RKO (cell line): ENCODE measurements around the gene C1orf141.
A peak's percentile ranks its signal among the peaks of the same experiment; 100 is the strongest.
"Not testable (repeated sequence)": the region's sequence is repeated elsewhere in the genome, so short reads cannot be mapped to it uniquely, and the experiment has no call there.

Source experiments
- DNase-seq: peaks from one replicate; pipeline ENCODE4 v3.0.0-alpha.2; 2016; ENCODE audit warnings: low spot score

Gene C1orf141

GRCh38 chr1:67085326-67085725, 49.4 kb downstream of the C1orf141 start:
- no peak for DNase-seq

- DNase-seq: no peak
Measured at GRCh38 chr1:67084765-67085318, 49.9 kb downstream of the C1orf141 start.

DNA sequence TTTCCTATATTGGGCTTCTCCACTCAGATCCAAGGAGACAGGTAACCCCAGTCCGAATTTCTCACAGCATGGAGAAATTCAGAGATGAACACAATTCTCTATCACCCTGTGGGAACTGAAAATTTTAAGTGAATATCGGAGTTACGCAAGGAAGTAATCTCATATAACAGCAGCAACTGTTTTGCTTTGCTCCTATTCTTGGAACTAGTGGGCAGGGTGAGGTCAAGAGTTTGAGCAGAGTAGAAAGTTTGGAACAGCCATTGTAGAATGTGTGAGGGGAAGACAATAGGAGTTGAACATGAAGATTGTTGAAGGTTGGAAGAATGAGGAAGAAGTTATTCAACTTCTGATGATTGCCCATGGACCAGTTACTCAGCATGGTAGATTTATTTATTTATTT, 56.5 kb downstream of the C1orf141 start:
- no peak for DNase-seq

DNA sequence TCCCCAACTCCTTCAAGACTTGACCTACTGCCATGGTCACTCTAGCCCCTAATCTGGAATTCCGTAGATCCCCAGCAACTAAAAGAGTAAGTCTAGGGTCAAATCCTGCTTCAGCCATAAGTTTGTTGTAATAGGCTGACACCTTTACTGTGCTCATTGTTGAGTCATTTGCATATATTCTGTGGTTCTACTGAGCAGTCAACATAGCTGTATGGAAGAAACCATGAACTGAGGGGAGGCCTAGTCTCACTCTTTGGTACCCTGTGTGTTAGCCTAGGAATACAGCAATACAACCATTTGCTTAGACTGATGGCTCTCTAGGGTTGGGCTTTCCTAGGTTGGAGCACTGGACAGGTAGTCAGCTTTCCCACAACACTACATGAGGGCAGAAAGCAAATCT, 57.2 kb downstream of the C1orf141 start:
- DNase-seq: no peak

DNA sequence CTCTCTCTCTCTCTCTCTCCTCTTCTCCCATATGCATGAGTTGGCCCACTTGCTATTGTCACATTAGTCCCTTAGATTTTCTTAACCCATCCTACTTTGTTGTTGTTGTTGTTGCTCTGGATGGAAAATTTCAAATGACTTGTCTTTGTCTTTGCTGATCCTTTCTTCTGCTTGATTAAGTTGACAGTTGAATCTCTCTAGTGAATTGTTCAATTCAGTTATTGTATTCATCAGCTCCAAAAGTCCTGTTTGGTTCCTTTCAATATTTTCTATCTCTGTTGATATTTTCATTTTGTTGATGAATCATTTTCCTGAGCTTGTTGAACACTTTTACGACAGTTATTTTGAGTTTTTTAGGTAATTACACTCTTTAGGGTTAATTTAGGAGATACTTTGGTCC, 62.0 kb downstream of the C1orf141 start:
- no peak for DNase-seq

GRCh38 chr1:67067655-67068054, 67.1 kb downstream of the C1orf141 start:
- not testable (repeated sequence) for DNase-seq

GRCh38 chr1:67062412-67062811, 72.4 kb downstream of the C1orf141 start:
- DNase-seq: no peak

GRCh38 chr1:67061266-67061665, 73.5 kb downstream of the C1orf141 start:
- no peak for DNase-seq

GRCh38 chr1:67060811-67061218, 74.0 kb downstream of the C1orf141 start:
- peak; percentile 92 for DNase-seq

DNA sequence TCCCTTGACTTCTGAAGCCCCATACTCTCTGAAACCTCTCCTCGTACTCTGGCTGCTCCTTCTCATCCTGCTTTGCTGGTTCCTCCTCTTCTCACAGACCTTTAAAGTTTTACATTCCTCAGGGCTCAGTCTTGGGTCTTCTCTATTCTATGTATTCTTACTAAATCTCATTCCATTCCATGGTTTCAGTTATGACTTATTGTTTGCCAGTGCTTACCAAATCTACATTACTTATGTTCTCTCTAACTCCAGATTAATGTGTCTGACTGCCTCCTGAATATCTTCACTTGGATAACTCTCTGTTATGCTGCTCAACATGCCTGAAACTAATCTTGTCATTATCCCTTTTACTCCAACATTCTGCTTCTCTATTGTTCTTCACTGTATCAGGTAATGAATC, 75.4 kb downstream of the C1orf141 start:
- no peak for DNase-seq

GRCh38 chr1:67058761-67059160, 76.0 kb downstream of the C1orf141 start:
- no peak for DNase-seq

GRCh38 chr1:67058242-67058641, 76.5 kb downstream of the C1orf141 start:
- DNase-seq: no peak

DNA sequence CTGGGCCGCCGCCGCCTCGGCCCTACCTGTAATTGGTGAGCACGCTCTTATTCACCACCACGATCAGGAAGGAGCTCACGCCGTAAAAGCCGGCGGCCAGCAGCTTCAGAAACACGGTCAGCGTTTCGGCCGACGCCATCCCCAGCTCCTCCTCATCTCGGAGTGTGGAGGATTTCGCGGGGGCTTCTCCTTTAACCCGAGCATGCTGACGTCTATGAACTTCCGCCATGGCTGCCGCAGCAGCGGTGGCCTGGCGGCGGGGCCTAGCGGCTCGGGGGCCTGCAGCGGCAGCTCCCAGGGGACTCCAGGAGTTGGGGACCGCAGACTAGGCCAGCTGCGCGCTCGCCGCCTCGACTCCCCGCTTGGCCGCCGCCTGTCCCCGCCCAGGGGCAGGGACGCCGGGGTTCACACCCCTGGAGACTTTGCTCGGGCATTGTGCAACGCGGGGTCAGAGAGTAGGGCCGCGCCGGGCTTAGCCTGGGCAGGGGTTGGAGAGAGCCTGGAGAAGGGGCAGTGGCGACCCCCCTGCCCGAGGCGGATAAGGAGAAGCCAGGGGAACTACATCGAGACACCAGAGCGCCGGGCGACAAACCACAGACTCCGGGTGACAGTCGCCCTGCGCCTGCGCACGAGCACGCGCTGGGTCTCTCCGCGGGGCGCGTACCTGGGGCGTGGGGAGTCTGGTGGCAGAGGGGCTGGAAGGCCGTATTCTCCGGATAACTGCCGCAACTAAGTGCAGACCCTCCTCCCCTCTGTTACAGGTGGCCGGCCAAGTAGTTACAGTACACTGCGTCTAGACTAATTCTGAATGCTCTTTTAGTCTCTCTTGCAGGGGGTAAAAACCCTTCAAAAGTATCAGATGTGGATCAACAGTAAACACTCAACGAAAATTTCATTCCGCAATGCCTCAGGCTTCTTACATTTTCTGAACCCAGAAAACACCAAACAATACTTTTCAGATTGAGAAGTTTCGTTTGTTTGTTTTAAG, 80.7 kb downstream of the C1orf141 start, which contains the start of gene SLC35D1:
TSS of gene SLC35D1 (minus strand) at position 364 of the 988 bp plus-strand sequence. CDS start at position 229, 135 bp downstream.
- DNase-seq: peak; percentile 60

GRCh38 chr1:67053535-67053784, 81.3 kb downstream of the C1orf141 start:
- DNase-seq: no peak

DNA sequence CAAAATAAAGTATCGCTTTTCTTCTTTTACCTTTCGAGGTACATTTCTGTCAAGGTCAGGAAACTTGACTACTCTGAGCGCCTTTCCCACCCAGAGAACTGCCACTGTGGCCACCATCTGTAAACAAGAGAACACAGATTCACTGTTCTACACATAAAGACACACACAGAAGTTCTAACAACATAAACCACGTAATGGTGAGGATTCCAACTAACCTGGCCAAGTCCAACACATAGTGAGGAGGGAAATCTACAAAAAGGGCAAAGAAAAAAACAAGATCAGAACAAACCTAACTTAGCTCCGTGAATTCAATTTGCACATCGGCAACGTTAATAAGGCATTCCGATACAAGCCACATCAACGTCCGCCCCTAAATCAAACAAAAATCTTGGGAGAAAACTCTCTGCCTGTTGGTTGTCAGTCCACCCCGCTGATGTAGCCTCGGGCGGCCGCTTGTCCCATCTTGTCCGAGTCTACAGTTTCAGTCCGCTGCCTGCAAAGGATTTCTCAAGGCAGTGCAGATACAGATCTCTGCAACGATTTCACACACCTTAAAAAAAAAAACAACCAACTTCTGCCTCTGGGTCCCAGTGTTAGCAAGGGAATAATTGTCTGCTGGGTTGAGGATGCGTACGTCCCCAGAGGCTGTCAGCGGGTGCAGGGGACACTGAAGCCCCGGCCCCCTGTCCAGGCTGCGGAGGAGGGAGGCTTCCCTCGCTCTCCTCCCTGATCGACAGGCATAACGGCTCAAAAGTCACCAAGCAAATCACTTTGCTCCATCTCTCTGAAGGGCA, 81.8 kb downstream of the C1orf141 start:
- DNase-seq: peak; percentile 58

- DNase-seq: no peak
Measured at GRCh38 chr1:67051196-67051595, 83.6 kb downstream of the C1orf141 start.

DNA sequence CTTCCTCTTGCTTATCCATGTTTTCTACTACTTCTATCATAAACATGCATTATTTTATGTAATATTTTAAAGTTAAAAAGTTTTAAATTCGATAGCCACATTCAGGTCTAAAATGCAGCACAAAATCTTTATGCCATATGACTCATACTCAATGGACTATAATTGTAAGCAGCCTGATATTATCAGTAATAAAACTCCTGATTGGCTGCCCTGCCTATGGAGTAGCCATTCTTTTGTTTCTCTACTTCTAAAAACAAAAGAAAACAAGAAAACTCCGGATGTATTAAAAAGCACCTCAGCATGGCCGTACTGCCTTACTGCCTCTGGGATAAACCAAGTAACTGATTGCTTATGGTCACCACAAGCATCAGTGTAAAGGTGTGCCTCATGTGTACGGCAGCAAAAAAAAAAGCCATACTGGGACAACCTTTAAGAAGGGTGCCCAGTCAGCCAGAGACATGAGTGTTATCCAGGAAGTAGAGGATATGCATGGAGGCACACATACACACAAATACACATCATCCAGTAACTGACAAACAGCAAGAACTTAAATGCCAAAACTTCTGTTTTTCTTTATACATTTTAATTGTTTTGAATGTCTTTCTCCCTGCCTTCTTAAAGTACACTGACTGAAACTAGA, 90.0 kb downstream of the C1orf141 start:
- no peak for DNase-seq

DNA sequence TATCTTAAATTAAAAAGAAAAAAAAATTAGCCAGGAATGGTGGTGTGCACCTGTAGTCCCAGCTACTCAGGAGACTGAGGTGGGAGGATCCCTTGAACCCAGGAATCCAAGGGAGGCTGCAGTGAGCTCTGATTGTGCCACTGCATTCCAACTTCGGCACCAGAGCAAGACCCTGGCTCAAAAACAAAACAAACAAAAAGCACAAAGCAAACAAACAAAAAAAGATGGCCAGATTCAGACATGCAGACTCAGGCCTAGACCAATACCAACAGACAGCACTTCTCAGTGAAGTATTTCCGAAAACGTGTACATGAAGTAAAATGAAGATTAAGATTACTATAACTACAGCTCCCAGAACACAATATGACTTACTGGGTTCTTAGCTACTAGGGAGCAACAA, 91.4 kb downstream of the C1orf141 start:
- DNase-seq: no peak
